GM23338 (cell line): Measurements from ENCODE around the gene SORBS2. TPM values are rescaled to one million over a fixed set of nuclear protein-coding genes. Genes with fewer than 3 reads are reported as not detected.

ENCODE experiments used
- ATAC-seq: fragments of 200-7000 bp; cut with Tn5 transposase; 3 replicates; pipeline ENCODE4 v1.9.1; 2020
- DNase-seq: peaks from one replicate; pipeline ENCODE4 v3.0.0-alpha.2; 2015; ENCODE audit warnings: low spot score
- H2AFZ ChIP-seq: fragments of 200-600 bp; sonication (generic); 2 replicates; pipeline ENCODE4 v1.8.0; 2016; ENCODE audit warnings: antibody characterized with exemption, mild to moderate bottlenecking, moderate library complexity
- H3F3A ChIP-seq: fragments of 200-600 bp; sonication (generic); replicated peaks from 2 replicates; pipeline ENCODE4 v1.8.0; 2017; ENCODE audit warnings: antibody characterized with exemption, mixed run types, low read depth
- H3K27ac ChIP-seq: fragments of 200-600 bp; sonication (generic); 2 replicates; pipeline ENCODE4 v1.6.1; 2016; ENCODE audit warnings: low read depth
- H3K27me3 ChIP-seq: fragments of 200-600 bp; sonication (generic); 2 replicates; pipeline ENCODE4 v1.8.0; 2016; ENCODE audit warnings: mild to moderate bottlenecking, mixed run types, moderate library complexity; ENCODE audit not compliant: insufficient read depth
- H3K36me3 ChIP-seq: fragments of 200-600 bp; sonication (generic); 2 replicates; pipeline ENCODE4 v1.8.0; 2016; ENCODE audit warnings: mild to moderate bottlenecking; ENCODE audit not compliant: insufficient read depth
- H3K4me1 ChIP-seq: fragments of 200-600 bp; sonication (generic); 2 replicates; pipeline ENCODE4 v1.8.0; 2016; ENCODE audit warnings: mild to moderate bottlenecking, moderate library complexity; ENCODE audit not compliant: insufficient read depth
- H3K4me2 ChIP-seq: fragments of 200-600 bp; sonication (generic); 2 replicates; pipeline ENCODE4 v1.7.1; 2017; ENCODE audit warnings: mixed run types
- H3K4me3 ChIP-seq: fragments of 200-600 bp; sonication (generic); 2 replicates; pipeline ENCODE4 v1.6.1; 2016; ENCODE audit warnings: mixed run types
- H3K79me2 ChIP-seq: fragments of 200-600 bp; sonication (generic); replicated peaks from 2 replicates; pipeline ENCODE4 v1.8.0; 2017; ENCODE audit warnings: mild to moderate bottlenecking; ENCODE audit not compliant: insufficient read depth
- H3K9me2 ChIP-seq: fragments of 200-600 bp; sonication (generic); 2 replicates; pipeline ENCODE4 v1.8.0; 2017; ENCODE audit not compliant: insufficient read depth
- H4K20me1 ChIP-seq: fragments of 200-600 bp; sonication (generic); replicated peaks from 2 replicates; pipeline ENCODE4 v1.8.0; 2017; ENCODE audit warnings: mild to moderate bottlenecking; ENCODE audit not compliant: insufficient read depth
- H3K27ac Mint-ChIP-seq: 2 replicates; pipeline ENCODE4 v1.8.0; 2020; ENCODE audit warnings: inconsistent platforms, mild to moderate bottlenecking, moderate library complexity, mixed read lengths
- H3K27me3 Mint-ChIP-seq: 3 replicates; pipeline ENCODE4 v1.8.0; 2022; ENCODE audit warnings: low read depth, mild to moderate bottlenecking, moderate library complexity, mixed read lengths, inconsistent platforms; ENCODE audit not compliant: insufficient read depth, poor library complexity
- H3K36me3 Mint-ChIP-seq: 3 replicates; pipeline ENCODE4 v1.8.0; 2021; ENCODE audit warnings: low read depth, mild to moderate bottlenecking, inconsistent platforms, moderate library complexity, mixed read lengths
- H3K4me1 Mint-ChIP-seq: 3 replicates; pipeline ENCODE4 v1.8.0; 2020; ENCODE audit warnings: mild to moderate bottlenecking, inconsistent platforms, mixed read lengths
- H3K4me3 Mint-ChIP-seq: 3 replicates; pipeline ENCODE4 v1.8.0; 2021; ENCODE audit warnings: moderate library complexity, mild to moderate bottlenecking, inconsistent platforms, mixed read lengths
- H3K9me3 Mint-ChIP-seq: 3 replicates; pipeline ENCODE4 v1.8.0; 2020; ENCODE audit warnings: moderate library complexity, mild to moderate bottlenecking, inconsistent platforms, mixed read lengths
- CREB1 ChIP-seq: fragments of 250-450 bp; sonication (Bioruptor Pico); IDR thresholded peaks from 2 replicates; pipeline ENCODE4 v1.5.0; 2020; ENCODE audit warnings: low read depth, mild to moderate bottlenecking, moderate library complexity
- EZH2 ChIP-seq: fragments of 200-600 bp; sonication (generic); IDR thresholded peaks from one replicate; pipeline ENCODE4 v1.8.0; 2017; ENCODE audit warnings: antibody characterized with exemption, mild to moderate bottlenecking, low read depth; ENCODE audit not compliant: unreplicated experiment
- JUNB ChIP-seq: IDR thresholded peaks from one replicate; pipeline ENCODE4 v1.6.1; 2016; ENCODE audit warnings: antibody characterized with exemption; ENCODE audit not compliant: unreplicated experiment
- NANOG ChIP-seq: IDR thresholded peaks from 2 replicates; pipeline ENCODE4 v1.6.1; 2016; ENCODE audit warnings: antibody characterized with exemption, borderline replicate concordance
- POLR2AphosphoS5 ChIP-seq: IDR thresholded peaks from 2 replicates; pipeline ENCODE4 v1.6.1; 2016; ENCODE audit warnings: antibody characterized with exemption, low read depth
- STAT1 ChIP-seq: IDR thresholded peaks from one replicate; pipeline ENCODE4 v1.6.1; 2016; ENCODE audit warnings: antibody characterized with exemption; ENCODE audit not compliant: unreplicated experiment
- ZNF114 ChIP-seq: fragments of 250-450 bp; sonication (Bioruptor Pico); IDR thresholded peaks from 2 replicates; pipeline ENCODE4 v1.5.0; 2020; ENCODE audit warnings: mild to moderate bottlenecking, moderate library complexity
- polyA plus RNA-seq: library from polyadenylated mRNA; unstranded; fragments of >200 nt; fragmentation: Nextera tagmentation; extraction: Ambion mirVana; gene quantifications from 2 replicates; pipeline ENCODE4 v1.2.1, GENCODE V29; 2016
- total RNA-seq: library from RNA; depleted of rRNA; stranded (reverse); fragments of >200 nt; shearing (Covaris generic); gene quantifications from 2 replicates; pipeline ENCODE4 v1.2.3, GENCODE V29; 2014
- TF ChIP-seq, protein P1 (sequence below): fragments of 250-450 bp; sonication (Bioruptor Pico); IDR thresholded peaks from 2 replicates; pipeline ENCODE4 v1.5.0; 2020; ENCODE audit warnings: mild to moderate bottlenecking, moderate library complexity
- TF ChIP-seq, protein P2 (sequence below): IDR thresholded peaks from 2 replicates; pipeline ENCODE4 v1.6.1; 2016; ENCODE audit warnings: antibody characterized with exemption

Gene SORBS2
- total and polyA plus RNA-seq, 2 experiments from 2014 or later: 17.8 to 27.6 TPM

DNA sequence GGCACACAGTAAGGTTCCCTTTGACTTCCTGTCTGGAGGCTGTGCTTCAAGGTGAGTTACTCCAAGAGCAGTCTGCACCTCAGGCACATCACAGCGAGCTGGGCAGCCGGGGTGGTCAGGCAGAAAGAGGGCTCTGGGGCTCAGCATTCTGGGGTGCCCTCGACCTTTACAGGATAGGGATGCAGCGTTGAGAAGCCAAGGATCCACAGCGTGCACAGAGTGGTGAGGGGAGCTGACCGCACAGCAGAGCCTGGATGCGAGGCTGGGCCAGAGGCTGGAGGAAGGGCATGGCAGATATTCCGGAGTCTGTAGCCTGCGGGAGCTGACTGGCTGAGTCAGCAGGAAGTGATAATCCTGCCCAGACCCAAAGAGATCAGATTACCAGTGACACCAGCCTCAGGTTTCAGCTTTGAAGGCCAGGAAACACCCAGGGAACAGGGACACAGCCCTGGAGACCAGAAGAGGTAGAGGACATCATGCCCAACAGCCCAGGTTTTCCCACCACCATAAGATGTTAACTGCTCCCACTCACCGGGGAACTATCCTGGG, 238.3 kb downstream of the SORBS2 start:
- Mint-ChIP-seq H3K27me3 (peaks cover 11% of the 10 kb centered on the region), H3K4me1 (peaks cover 9% of the 10 kb centered on the region), H3K4me3 (peak overlapping the region; percentile 26; the same call in 2 of the 3 replicates), H3K36me3 (no peaks in the 10 kb centered on the region), H3K27ac (peak overlapping the region; percentile 64), H3K9me3 (no peaks in the 10 kb centered on the region; the same call in 2 of the 3 replicates)
- Histone ChIP-seq H3F3A (no peaks in the 10 kb centered on the region), H3K27ac (no peak overlapping the region), H3K79me2 (no peaks in the 10 kb centered on the region), H3K36me3 (no peaks in the 10 kb centered on the region), H2AFZ (peak overlapping the region; percentile 90), H3K4me1 (no peaks in the 10 kb centered on the region; the same call in 1 of the 2 replicates), H3K9me2 (no peaks in the 10 kb centered on the region), H3K27me3 (no peaks in the 10 kb centered on the region), H4K20me1 (no peaks in the 10 kb centered on the region; the same call in 1 of the 2 replicates), H3K4me3 (peak overlapping the region; percentile 22; the same call in 1 of the 2 replicates), H3K4me2 (peak overlapping the region; percentile 53; the same call in 1 of the 2 replicates)
- TF ChIP-seq POLR2AphosphoS5 (0 out of 2 replicates have a peak, but pooled peaks have one; percentile 38), CREB1 (CRISPR knock-in tag) (no peak), NANOG (no peak), ZNF114 (CRISPR knock-in tag) (no peak), STAT1 (no peak), EZH2 (no peak), JUNB (no peak)
- TF ChIP-seq, protein P1, sequence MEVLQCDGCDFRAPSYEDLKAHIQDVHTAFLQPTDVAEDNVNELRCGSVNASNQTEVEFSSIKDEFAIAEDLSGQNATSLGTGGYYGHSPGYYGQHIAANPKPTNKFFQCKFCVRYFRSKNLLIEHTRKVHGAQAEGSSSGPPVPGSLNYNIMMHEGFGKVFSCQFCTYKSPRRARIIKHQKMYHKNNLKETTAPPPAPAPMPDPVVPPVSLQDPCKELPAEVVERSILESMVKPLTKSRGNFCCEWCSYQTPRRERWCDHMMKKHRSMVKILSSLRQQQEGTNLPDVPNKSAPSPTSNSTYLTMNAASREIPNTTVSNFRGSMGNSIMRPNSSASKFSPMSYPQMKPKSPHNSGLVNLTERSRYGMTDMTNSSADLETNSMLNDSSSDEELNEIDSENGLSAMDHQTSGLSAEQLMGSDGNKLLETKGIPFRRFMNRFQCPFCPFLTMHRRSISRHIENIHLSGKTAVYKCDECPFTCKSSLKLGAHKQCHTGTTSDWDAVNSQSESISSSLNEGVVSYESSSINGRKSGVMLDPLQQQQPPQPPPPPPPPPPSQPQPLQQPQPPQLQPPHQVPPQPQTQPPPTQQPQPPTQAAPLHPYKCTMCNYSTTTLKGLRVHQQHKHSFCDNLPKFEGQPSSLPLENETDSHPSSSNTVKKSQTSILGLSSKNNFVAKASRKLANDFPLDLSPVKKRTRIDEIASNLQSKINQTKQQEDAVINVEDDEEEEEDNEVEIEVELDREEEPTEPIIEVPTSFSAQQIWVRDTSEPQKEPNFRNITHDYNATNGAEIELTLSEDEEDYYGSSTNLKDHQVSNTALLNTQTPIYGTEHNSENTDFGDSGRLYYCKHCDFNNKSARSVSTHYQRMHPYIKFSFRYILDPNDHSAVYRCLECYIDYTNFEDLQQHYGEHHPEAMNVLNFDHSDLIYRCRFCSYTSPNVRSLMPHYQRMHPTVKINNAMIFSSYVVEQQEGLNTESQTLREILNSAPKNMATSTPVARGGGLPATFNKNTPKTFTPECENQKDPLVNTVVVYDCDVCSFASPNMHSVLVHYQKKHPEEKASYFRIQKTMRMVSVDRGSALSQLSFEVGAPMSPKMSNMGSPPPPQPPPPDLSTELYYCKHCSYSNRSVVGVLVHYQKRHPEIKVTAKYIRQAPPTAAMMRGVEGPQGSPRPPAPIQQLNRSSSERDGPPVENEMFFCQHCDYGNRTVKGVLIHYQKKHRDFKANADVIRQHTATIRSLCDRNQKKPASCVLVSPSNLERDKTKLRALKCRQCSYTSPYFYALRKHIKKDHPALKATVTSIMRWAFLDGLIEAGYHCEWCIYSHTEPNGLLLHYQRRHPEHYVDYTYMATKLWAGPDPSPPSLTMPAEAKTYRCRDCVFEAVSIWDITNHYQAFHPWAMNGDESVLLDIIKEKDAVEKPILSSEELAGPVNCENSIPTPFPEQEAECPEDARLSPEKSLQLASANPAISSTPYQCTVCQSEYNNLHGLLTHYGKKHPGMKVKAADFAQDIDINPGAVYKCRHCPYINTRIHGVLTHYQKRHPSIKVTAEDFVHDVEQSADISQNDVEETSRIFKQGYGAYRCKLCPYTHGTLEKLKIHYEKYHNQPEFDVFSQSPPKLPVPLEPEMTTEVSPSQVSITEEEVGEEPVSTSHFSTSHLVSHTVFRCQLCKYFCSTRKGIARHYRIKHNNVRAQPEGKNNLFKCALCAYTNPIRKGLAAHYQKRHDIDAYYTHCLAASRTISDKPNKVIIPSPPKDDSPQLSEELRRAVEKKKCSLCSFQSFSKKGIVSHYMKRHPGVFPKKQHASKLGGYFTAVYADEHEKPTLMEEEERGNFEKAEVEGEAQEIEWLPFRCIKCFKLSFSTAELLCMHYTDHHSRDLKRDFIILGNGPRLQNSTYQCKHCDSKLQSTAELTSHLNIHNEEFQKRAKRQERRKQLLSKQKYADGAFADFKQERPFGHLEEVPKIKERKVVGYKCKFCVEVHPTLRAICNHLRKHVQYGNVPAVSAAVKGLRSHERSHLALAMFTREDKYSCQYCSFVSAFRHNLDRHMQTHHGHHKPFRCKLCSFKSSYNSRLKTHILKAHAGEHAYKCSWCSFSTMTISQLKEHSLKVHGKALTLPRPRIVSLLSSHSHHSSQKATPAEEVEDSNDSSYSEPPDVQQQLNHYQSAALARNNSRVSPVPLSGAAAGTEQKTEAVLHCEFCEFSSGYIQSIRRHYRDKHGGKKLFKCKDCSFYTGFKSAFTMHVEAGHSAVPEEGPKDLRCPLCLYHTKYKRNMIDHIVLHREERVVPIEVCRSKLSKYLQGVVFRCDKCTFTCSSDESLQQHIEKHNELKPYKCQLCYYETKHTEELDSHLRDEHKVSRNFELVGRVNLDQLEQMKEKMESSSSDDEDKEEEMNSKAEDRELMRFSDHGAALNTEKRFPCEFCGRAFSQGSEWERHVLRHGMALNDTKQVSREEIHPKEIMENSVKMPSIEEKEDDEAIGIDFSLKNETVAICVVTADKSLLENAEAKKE (CRISPR knock-in tag): peak; percentile 71
- TF ChIP-seq, protein P2, sequence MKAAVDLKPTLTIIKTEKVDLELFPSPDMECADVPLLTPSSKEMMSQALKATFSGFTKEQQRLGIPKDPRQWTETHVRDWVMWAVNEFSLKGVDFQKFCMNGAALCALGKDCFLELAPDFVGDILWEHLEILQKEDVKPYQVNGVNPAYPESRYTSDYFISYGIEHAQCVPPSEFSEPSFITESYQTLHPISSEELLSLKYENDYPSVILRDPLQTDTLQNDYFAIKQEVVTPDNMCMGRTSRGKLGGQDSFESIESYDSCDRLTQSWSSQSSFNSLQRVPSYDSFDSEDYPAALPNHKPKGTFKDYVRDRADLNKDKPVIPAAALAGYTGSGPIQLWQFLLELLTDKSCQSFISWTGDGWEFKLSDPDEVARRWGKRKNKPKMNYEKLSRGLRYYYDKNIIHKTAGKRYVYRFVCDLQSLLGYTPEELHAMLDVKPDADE: 0 out of 2 replicates have a peak, but pooled peaks have one; percentile 33
- DNase-seq: peak; percentile 77
- peak; percentile 98 for ATAC-seq
